NCI-H128 (cell line): ENCODE data around the gene STIP1.

Source experiments
- DNase-seq: peaks from one replicate; lab custom pipeline; 2025; ENCODE audit not compliant: unreplicated experiment; lab: John Stamatoyannopoulos, UW

Gene STIP1

GRCh38 chr11:64248578-64248977, 62.6 kb downstream of the STIP1 start:
- DNase-seq: no peak

- DNase-seq: no peak
Measured at GRCh38 chr11:64249038-64249437, 63.1 kb downstream of the STIP1 start.

- DNase-seq: no peak
Measured at GRCh38 chr11:64249563-64250414, 63.8 kb downstream of the STIP1 start.

- DNase-seq: no peak
Measured at GRCh38 chr11:64250415-64251015, 64.5 kb downstream of the STIP1 start.

- DNase-seq: no peak
Measured at GRCh38 chr11:64251016-64251752, 65.2 kb downstream of the STIP1 start, which contains the start of gene PLCB3. PLCB3 (plus strand) TSS chr11:64251530; CDS start chr11:64251650, 120 bp downstream.

GRCh38 chr11:64251753-64252002, 65.7 kb downstream of the STIP1 start:
- DNase-seq: no peak

GRCh38 chr11:64252003-64252872, 66.3 kb downstream of the STIP1 start:
- DNase-seq: no peak

- DNase-seq: no peak
Measured at GRCh38 chr11:64253043-64253442, 67.1 kb downstream of the STIP1 start.

- DNase-seq: no peak
Measured at GRCh38 chr11:64253481-64253880, 67.5 kb downstream of the STIP1 start.
